Astrocyte of the spinal cord (primary cell): ENCODE measurements around the gene MET.

Source experiments
- DNase-seq: peaks from one replicate; pipeline ENCODE4 v3.0.0; 2011; ENCODE audit warnings: low read depth, low spot score
- H3K4me3 ChIP-seq: 2 replicates; pipeline ENCODE4 v1.5.1; 2011; ENCODE audit warnings: low read depth, mild to moderate bottlenecking, low read length, moderate library complexity
- in situ Hi-C: cut with HindIII; loops from 2 replicates; pipeline ENCODE4 v1.10.0; 2017; ENCODE audit warnings: low sequenced_read_pairs
- TF ChIP-seq, protein P1 (sequence below): IDR thresholded peaks from 2 replicates; pipeline ENCODE4 v1.5.1; 2012; ENCODE audit warnings: low read depth, mild to moderate bottlenecking, low read length, inconsistent platforms

The MET gene

GRCh38 chr7:116683786-116684185 lies 11.8 kb downstream of the MET start:
- no peak for DNase-seq
- in situ Hi-C loops, result no loop called here
- no peak overlapping the region for H3K4me3 ChIP-seq
- TF ChIP-seq, protein P1, sequence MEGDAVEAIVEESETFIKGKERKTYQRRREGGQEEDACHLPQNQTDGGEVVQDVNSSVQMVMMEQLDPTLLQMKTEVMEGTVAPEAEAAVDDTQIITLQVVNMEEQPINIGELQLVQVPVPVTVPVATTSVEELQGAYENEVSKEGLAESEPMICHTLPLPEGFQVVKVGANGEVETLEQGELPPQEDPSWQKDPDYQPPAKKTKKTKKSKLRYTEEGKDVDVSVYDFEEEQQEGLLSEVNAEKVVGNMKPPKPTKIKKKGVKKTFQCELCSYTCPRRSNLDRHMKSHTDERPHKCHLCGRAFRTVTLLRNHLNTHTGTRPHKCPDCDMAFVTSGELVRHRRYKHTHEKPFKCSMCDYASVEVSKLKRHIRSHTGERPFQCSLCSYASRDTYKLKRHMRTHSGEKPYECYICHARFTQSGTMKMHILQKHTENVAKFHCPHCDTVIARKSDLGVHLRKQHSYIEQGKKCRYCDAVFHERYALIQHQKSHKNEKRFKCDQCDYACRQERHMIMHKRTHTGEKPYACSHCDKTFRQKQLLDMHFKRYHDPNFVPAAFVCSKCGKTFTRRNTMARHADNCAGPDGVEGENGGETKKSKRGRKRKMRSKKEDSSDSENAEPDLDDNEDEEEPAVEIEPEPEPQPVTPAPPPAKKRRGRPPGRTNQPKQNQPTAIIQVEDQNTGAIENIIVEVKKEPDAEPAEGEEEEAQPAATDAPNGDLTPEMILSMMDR, result no peak

- TF ChIP-seq, protein P1, result no peak
- no peak for DNase-seq
- no peak overlapping the region for H3K4me3 ChIP-seq
- in situ Hi-C loops, result no loop called here
These were observed 14.0 kb downstream of the MET start for GRCh38 chr7:116686033-116686432.

DNA sequence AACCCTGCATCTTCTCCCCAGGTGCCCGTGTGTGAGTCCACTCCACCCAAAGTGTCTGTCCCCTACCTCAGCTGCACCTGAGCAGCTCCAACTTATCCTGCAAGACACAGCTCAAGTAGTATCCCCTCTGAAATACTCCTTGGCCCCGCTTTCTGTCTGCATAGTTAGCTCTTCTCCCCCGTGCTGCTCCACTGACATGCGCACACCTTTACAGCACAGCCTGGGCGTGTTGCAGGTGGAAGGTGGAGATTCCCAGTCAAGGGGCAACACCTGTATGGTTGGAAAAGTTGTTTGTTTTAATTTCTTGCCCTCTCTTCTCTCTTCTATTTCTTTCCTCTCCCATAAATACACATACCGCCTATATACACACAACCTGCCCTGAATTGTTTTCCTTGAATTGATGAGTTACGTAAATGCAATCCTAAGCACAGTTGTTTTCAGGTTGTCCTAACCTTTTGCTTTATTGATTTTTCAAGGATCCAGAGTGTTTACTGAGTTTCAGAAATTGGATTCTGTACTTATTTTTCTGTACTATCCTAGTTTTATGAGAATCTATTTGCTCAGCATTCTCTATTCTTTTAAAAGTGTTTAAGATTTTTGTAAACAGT lies 14.9 kb downstream of the MET start:
- H3K4me3 ChIP-seq, result no peak overlapping the region
- in situ Hi-C loops, result no loop called here
- TF ChIP-seq, protein P1, result no peak
- no peak for DNase-seq

- no peak overlapping the region for H3K4me3 ChIP-seq
- DNase-seq, result peak; percentile 79
- TF ChIP-seq, protein P1, result no peak
These were observed 15.8 kb downstream of the MET start for GRCh38 chr7:116687801-116688201.

GRCh38 chr7:116689790-116690259 lies 17.8 kb downstream of the MET start:
- no peak overlapping the region for H3K4me3 ChIP-seq
- TF ChIP-seq, protein P1, result no peak
- in situ Hi-C loops, result no loop called here
- peak; percentile 75 for DNase-seq

More at GRCh38 chr7:116687801-116688201, 15.8 kb downstream of the MET start:
- in situ Hi-C loops, result no loop called here

DNA sequence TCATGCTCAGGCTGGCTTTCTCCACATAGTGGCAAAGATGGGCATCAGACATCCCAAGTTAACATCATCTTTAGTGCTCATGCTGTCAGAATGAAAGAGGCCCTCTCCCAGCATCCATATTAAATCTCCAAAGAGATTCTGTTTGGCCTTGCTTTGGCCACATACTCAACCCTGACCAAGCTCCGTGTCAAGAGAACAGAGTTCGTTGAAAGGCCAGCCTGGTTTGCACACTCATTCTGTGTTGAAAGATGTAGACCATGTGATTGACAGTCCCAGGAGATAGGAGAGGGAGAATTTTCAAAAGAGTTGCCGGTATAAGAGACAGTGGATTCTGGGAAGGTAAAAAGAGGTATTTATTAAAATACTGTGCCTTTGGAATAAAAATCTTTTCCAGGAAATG lies 19.7 kb downstream of the MET start:
- no peak for DNase-seq
- no peak overlapping the region for H3K4me3 ChIP-seq
- TF ChIP-seq, protein P1, result no peak
- in situ Hi-C loops, result no loop called here
